SJSA1 (cell line): ENCODE results near the gene BMPR2. TPM values are rescaled to one million over a fixed set of nuclear protein-coding genes. Genes with fewer than 3 reads are reported as not detected.
"Not testable (repeated sequence)": the region's sequence is repeated elsewhere in the genome, so short reads cannot be mapped to it uniquely, and the experiment has no call there.

Source experiments
- DNase-seq, 2 experiments: peaks; one replicate each; pipeline ENCODE4 v3.0.0-alpha.2; 2015 to 2020; ENCODE audit warnings: low spot score in 2 of 2, low read depth in 1 of 2
- H3K27ac ChIP-seq: fragments of 250-450 bp; sonication (Bioruptor Pico); 2 replicates; pipeline ENCODE4 v1.5.1; 2020; ENCODE audit warnings: mild to moderate bottlenecking, moderate library complexity
- H3K27me3 ChIP-seq: fragments of 250-450 bp; sonication (Bioruptor Pico); replicated peaks from 2 replicates; pipeline ENCODE4 v1.5.1; 2020; ENCODE audit warnings: mild to moderate bottlenecking, moderate library complexity
- H3K36me3 ChIP-seq: fragments of 250-450 bp; sonication (Bioruptor Pico); 2 replicates; pipeline ENCODE4 v1.5.1; 2020; ENCODE audit warnings: mild to moderate bottlenecking
- H3K4me1 ChIP-seq: fragments of 250-450 bp; sonication (Bioruptor Pico); replicated peaks from 2 replicates; pipeline ENCODE4 v1.6.1; 2021; ENCODE audit warnings: mild to moderate bottlenecking
- H3K4me3 ChIP-seq: fragments of 250-450 bp; sonication (Bioruptor Pico); 2 replicates; pipeline ENCODE4 v1.5.1; 2020; ENCODE audit warnings: mild to moderate bottlenecking
- H3K9me3 ChIP-seq: fragments of 250-450 bp; sonication (Bioruptor Pico); replicated peaks from 2 replicates; pipeline ENCODE4 v1.5.1; 2020; ENCODE audit warnings: mild to moderate bottlenecking
- total RNA-seq: library from RNA; depleted of rRNA; stranded (reverse); fragments of >200 nt; shearing (Covaris generic); gene quantifications from 2 replicates; pipeline ENCODE4 v1.2.3, GENCODE V29; 2014; rRNA removed

BMPR2 gene
- 19.4 and 35.5 TPM in 2 replicates for total RNA-seq

GRCh38 chr2:202375609-202376408 lies at the start of gene BMPR2:
Gene BMPR2, plus strand, starts transcription at chr2:202376327. Its CDS starts 1,148 bp downstream, at chr2:202377475.
- H3K36me3 ChIP-seq = peaks cover 15% of the 10 kb centered on the region
- DNase-seq = peak; percentile 95 to 97
- no peaks in the 10 kb centered on the region for H3K9me3 ChIP-seq
- no peaks in the 10 kb centered on the region for H3K27me3 ChIP-seq
- H3K4me1 ChIP-seq = peaks cover 22% of the 10 kb centered on the region
- peak within 1 kb of the TSS; percentile 80 for H3K4me3 ChIP-seq
- H3K27ac ChIP-seq = peak within 1 kb of the TSS; percentile 97

GRCh38 chr2:202327858-202328257 lies 48.3 kb upstream of the BMPR2 start:
- no peaks in the 10 kb centered on the region for H3K9me3 ChIP-seq
- no peak for DNase-seq
- no peaks in the 10 kb centered on the region; the same call in 1 of the 2 replicates for H3K4me1 ChIP-seq
- no peaks in the 10 kb centered on the region for H3K27me3 ChIP-seq
- H3K27ac ChIP-seq = no peak overlapping the region
- no peaks in the 10 kb centered on the region for H3K36me3 ChIP-seq
- H3K4me3 ChIP-seq = no peak overlapping the region

- Histone ChIP-seq H3K9me3 (no peaks in the 10 kb centered on the region), H3K4me3 (no peak overlapping the region), H3K4me1 (0 out of 2 replicates have a peak, but pooled peaks cover 5% of the 10 kb centered on the region), H3K27ac (no peak overlapping the region), H3K36me3 (no peaks in the 10 kb centered on the region), H3K27me3 (no peaks in the 10 kb centered on the region)
- no peak for DNase-seq
These were observed 40.2 kb upstream of the BMPR2 start for GRCh38 chr2:202335791-202336467.

DNA sequence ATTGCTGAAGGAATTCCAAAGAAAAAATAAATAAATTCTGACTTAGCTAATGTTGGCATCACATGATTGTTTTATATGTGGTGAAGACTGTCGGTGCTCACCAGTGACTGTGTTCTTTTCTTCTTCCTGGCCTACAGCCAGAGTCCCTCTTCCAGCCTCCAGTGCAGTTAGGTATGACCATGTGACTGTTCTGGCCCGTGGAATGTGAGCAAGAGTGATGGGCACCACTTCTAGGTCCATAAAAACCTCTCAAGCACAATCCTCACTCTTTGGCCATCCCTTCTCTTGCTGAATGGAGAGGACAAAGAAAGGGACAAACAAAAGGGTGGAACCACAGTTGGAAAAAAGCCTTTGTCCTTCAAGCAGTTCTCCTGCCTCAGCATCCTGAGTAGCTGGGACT lies 39.0 kb upstream of the BMPR2 start:
- H3K4me3 ChIP-seq = no peak overlapping the region
- no peaks in the 10 kb centered on the region for H3K36me3 ChIP-seq
- 0 out of 2 replicates have a peak, but pooled peaks cover 5% of the 10 kb centered on the region for H3K4me1 ChIP-seq
- H3K27me3 ChIP-seq = no peaks in the 10 kb centered on the region
- no peak overlapping the region for H3K27ac ChIP-seq
- DNase-seq = no peak
- no peaks in the 10 kb centered on the region for H3K9me3 ChIP-seq

DNA sequence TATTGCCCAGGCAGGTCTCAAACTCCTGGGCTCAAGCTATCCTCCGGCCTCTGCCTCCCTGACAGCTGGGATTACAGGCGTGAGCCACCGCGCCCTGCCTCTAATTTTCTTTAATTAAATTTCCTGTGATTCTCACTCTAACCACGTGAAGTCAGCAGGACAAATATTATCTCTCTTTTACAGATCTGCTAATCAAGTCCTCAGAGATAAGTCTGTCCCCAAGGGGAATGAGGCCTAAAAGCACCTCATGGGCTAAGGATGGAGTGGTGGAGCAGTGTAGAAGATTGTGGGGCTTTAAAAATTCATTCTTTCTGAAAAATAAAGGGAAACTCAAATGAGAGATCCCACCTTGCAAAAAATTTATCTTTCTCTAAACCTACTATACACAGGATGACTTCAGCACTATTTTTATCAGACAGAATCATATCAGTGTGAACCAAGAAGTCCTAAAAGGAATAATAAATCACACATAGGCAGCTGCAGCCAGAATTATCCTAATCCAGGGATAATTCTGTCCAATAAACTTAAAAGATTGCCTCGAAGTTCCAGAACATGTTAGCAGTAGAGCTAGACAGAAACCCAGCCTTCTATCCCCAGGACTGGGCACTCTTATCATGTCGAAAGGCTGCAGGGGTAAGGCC lies 38.3 kb upstream of the BMPR2 start:
- Histone ChIP-seq H3K4me3 (no peak overlapping the region), H3K36me3 (no peaks in the 10 kb centered on the region), H3K9me3 (no peaks in the 10 kb centered on the region), H3K27ac (no peak overlapping the region), H3K4me1 (0 out of 2 replicates have a peak, but pooled peaks cover 5% of the 10 kb centered on the region), H3K27me3 (no peaks in the 10 kb centered on the region)
- DNase-seq = no peak

- H3K27me3 ChIP-seq = no peaks in the 10 kb centered on the region
- no peaks in the 10 kb centered on the region for H3K36me3 ChIP-seq
- no peak overlapping the region for H3K27ac ChIP-seq
- no peak for DNase-seq
- H3K4me1 ChIP-seq = 0 out of 2 replicates have a peak, but pooled peaks cover 5% of the 10 kb centered on the region
- no peaks in the 10 kb centered on the region for H3K9me3 ChIP-seq
- no peak overlapping the region for H3K4me3 ChIP-seq
These were observed 36.9 kb upstream of the BMPR2 start for GRCh38 chr2:202339071-202339870.

- Histone ChIP-seq H3K4me1 (no peaks in the 10 kb centered on the region), H3K36me3 (no peaks in the 10 kb centered on the region), H3K4me3 (no peak overlapping the region), H3K9me3 (no peaks in the 10 kb centered on the region), H3K27me3 (no peaks in the 10 kb centered on the region), H3K27ac (no peak overlapping the region)
- DNase-seq = no peak
These were observed 31.9 kb upstream of the BMPR2 start for GRCh38 chr2:202344178-202344577.

DNA sequence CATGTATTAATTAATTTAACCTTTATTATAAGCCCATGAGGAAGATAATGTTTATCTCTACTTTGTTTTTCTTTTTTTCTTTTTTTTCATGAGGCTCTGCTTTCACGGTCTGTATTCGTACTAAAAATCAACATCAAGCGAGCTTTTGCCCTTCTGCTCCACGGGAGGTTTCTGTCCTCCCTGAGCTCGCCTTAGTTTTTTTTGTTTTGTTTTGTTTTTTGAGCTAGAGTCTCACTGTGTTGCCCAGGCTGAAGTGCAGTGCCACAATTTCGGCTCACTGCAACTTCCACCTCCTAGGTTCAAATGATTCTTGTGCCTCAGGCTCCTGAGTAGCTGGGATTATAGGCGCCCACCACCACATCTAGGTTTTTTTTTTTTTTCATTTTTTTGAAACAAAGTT lies 29.9 kb upstream of the BMPR2 start:
- no peaks in the 10 kb centered on the region for H3K4me1 ChIP-seq
- no peak for DNase-seq

GRCh38 chr2:202353430-202353829 lies 22.7 kb upstream of the BMPR2 start:
- Histone ChIP-seq H3K27ac (no peak overlapping the region), H3K36me3 (no peaks in the 10 kb centered on the region), H3K27me3 (no peaks in the 10 kb centered on the region), H3K9me3 (no peaks in the 10 kb centered on the region), H3K4me1 (no peaks in the 10 kb centered on the region), H3K4me3 (no peak overlapping the region)
- no peak for DNase-seq

More for the DNA sequence above, 29.9 kb upstream of the BMPR2 start:
- no peaks in the 10 kb centered on the region for H3K36me3 ChIP-seq
- H3K27ac ChIP-seq = no peak overlapping the region
- H3K4me3 ChIP-seq = no peak overlapping the region
- no peaks in the 10 kb centered on the region for H3K27me3 ChIP-seq
- no peaks in the 10 kb centered on the region for H3K9me3 ChIP-seq

GRCh38 chr2:202355993-202356505 lies 20.1 kb upstream of the BMPR2 start:
- H3K27ac ChIP-seq = no peak overlapping the region
- no peaks in the 10 kb centered on the region for H3K4me1 ChIP-seq
- no peaks in the 10 kb centered on the region for H3K9me3 ChIP-seq
- H3K27me3 ChIP-seq = no peaks in the 10 kb centered on the region
- no peak for DNase-seq
- H3K4me3 ChIP-seq = no peak overlapping the region
- no peaks in the 10 kb centered on the region for H3K36me3 ChIP-seq

DNA sequence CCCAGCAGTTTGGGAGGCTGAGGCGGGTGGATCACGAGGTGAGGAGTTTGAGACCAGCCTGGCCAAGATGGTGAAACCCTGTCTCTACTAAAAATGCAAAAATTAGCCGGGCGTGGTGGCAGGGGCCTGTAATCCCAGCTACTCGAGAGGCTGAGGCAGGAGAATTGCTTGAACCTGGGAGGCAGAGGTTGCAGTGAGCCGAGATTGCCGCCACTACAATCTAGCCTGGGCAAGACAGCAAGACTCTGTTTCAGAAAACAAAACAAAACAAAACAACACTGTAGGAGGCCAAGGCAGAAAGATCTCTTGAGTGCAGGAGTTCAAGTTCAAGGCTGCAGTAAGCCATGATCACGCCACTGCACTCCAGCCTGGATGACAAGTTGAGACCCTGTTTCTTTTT lies 17.2 kb upstream of the BMPR2 start:
- not testable (repeated sequence) for H3K27ac ChIP-seq, H3K4me1 ChIP-seq, H3K4me3 ChIP-seq, DNase-seq, H3K9me3 ChIP-seq, H3K36me3 ChIP-seq, H3K27me3 ChIP-seq

DNA sequence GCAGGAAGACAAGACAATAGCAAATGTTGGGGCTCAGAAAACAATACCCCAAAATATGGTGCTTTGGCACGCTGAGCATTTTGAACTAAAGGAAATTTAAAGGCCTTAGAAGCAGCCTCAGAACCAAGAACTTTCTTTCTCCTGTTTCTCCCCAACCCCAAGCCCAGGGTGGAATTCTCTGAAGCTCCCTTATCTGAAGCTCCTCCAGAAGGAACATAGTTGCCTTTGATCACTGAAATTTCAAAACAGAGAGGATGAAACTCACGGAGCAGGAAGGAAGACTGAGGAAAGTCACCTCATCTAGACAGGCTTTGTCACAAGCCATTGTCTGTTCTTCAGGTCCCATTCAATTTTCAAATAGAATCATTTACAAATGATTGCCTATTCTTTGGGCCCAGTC lies 15.5 kb upstream of the BMPR2 start:
- Histone ChIP-seq H3K4me3 (no peak overlapping the region), H3K4me1 (no peaks in the 10 kb centered on the region), H3K27ac (no peak overlapping the region), H3K9me3 (no peaks in the 10 kb centered on the region), H3K36me3 (no peaks in the 10 kb centered on the region), H3K27me3 (no peaks in the 10 kb centered on the region)
- no peak for DNase-seq

GRCh38 chr2:202361108-202361507 lies 15.0 kb upstream of the BMPR2 start:
- no peaks in the 10 kb centered on the region for H3K36me3 ChIP-seq
- no peaks in the 10 kb centered on the region for H3K4me1 ChIP-seq
- no peak overlapping the region for H3K27ac ChIP-seq
- DNase-seq = no peak
- H3K4me3 ChIP-seq = no peak overlapping the region
- no peaks in the 10 kb centered on the region for H3K9me3 ChIP-seq
- no peaks in the 10 kb centered on the region for H3K27me3 ChIP-seq
